Stimulated activated CD8-positive, alpha-beta memory T cell treated with anti-CD3 and anti-CD28 coated beads, Interleukin-2, amount 100 ng/mL, for 48 hours (primary cell): ENCODE data around the gene HLA-E.

Experiments used
- DNase-seq, 2 donors: peaks; one replicate each; pipeline ENCODE4 v3.0.0-alpha.2; 2020; ENCODE audit warnings: low read depth in 2 of 2

HLA-E gene

DNA sequence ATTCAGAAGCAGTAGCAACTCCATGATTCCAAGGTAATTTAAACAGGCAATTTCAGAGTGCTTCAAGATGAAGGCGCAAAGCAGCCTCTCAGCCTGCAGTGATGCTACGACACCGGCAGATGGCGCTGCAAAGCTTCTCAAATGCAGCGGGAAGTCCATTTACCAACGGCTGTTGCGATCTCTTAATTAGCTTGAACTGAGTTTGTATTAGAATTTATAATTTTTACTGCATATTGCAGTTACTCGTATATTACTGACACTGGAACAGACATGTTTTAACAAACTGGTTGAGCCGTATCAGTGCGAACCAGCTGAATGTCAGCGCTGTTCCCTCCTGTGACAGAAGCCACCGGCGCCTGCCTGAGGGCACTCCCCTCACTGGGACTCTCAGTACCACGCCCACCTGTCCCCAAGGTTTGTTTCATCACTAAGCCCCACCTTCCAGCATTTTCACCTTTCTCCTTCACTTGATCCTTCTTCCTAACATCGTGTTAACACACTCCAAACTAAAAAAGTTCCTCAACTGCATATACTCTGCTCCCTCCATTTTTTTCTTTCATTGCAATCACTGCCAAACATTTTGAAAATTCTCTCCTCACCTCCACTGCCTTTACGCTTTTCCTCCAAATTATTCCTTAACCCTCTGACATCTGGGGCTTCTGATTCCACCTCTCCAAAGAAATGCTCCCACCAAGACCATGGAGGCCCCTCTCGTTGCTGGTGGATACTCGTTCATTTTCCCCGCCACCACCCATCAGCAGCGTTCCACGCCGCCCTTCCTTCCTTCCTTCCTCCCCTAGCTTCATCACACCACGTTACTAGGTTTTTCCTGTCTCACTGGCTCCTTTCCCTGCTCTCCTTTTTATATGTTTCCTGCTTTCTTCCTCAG lies 52.5 kb downstream of the HLA-E start:
- DNase-seq: peak; percentile 23 to 64

DNA sequence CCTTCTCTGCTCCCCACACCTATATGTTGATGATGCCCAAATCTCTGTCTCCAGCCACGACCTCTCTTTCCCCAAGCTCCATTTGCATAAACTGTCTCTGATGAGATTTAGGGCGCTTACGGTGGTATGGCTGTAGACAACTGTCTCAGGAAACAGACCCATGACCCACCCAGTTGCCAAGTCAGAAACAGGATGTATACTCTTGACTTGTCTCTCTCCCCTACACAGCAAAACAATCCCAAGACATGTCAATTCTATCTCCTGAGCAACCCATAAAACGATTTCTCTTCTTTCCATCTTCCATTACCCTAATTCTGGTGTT lies 53.1 kb downstream of the HLA-E start:
- DNase-seq: no peak

DNA sequence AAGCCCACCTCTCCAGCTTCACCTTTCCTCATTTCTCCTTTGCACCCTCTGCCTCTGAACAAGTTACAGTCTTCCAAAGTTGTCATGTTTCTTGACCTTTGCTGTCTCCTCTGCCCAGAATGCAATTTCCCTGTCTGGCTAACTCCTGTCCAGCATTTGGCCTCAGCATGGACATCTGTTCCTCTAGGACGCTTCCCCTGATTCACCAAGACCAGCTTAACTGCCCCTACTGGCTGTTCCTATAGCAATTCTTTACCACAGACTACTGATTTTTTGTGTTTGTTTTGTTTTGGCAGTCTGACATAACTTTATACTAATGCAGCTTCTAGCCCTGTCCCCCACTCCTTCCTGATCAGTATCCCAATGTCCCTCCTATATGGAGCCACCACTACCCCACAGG lies 53.6 kb downstream of the HLA-E start:
- no peak for DNase-seq
